Lung (tissue), 12 donors: ENCODE results near the gene AREL1. TPM values are rescaled to one million over a fixed set of nuclear protein-coding genes. Genes with fewer than 3 reads are reported as not detected.

Source experiments
- ATAC-seq: fragments of 200-7000 bp; cut with Tn5 transposase; one replicate; pipeline ENCODE4 v1.9.1; 2020; ENCODE audit warnings: moderate number of reproducible peaks; ENCODE audit not compliant: insufficient read depth, low FRiP score
- DNase-seq, 3 donors: peaks; one replicate each; pipeline ENCODE4 v3.0.0-alpha.2; 2013 to 2017
- H3K27ac ChIP-seq, 2 donors: one replicate each; pipeline ENCODE4 v1.5.1; 2013; ENCODE audit warnings: mild to moderate bottlenecking in 2 of 2, moderate library complexity in 2 of 2, control low read depth in 1 of 2, inconsistent platforms in 1 of 2, low read depth in 1 of 2, low read length in 1 of 2
- H3K27me3 ChIP-seq, 3 donors: one replicate each; pipeline ENCODE4 v1.5.1; 2013; ENCODE audit warnings: low read length in 2 of 3; ENCODE audit not compliant: control insufficient read depth in 3 of 3, insufficient read depth in 3 of 3
- H3K36me3 ChIP-seq, 4 donors: one replicate each; pipeline ENCODE4 v1.5.1; 2013; ENCODE audit warnings: low read length in 4 of 4, mild to moderate bottlenecking in 1 of 4, moderate library complexity in 1 of 4; ENCODE audit not compliant: control insufficient read depth in 4 of 4, insufficient read depth in 4 of 4
- H3K4me1 ChIP-seq, 5 donors: one replicate each; pipeline ENCODE4 v1.5.1; 2013; ENCODE audit warnings: low read length in 5 of 5, mild to moderate bottlenecking in 2 of 5, moderate library complexity in 1 of 5; ENCODE audit not compliant: control insufficient read depth in 5 of 5, insufficient read depth in 5 of 5
- H3K4me3 ChIP-seq: one replicate; pipeline ENCODE4 v1.5.1; 2013; ENCODE audit warnings: mild to moderate bottlenecking, control low read depth, moderate library complexity
- H3K9ac ChIP-seq, 2 donors: one replicate each; pipeline ENCODE4 v1.5.1; 2013; ENCODE audit warnings: low read length in 2 of 2, control low read depth in 1 of 2; ENCODE audit not compliant: insufficient read depth in 1 of 2
- H3K9me3 ChIP-seq, 4 donors: one replicate each; pipeline ENCODE4 v1.5.1; 2013; ENCODE audit warnings: low read length in 3 of 4, mild to moderate bottlenecking in 1 of 4, moderate library complexity in 1 of 4; ENCODE audit not compliant: control insufficient read depth in 4 of 4, insufficient read depth in 3 of 4
- CTCF ChIP-seq: IDR thresholded peaks from 2 replicates; pipeline ENCODE4 v1.5.1; 2012; ENCODE audit warnings: mild to moderate bottlenecking; ENCODE audit errors: control extremely low read depth, extremely low read depth
- WGBS, 2 donors: extraction: QIAGEN DNeasy Blood & Tissue Kit; methylation state at CpG; one replicate each; pipeline ENCODE4 v1.1.7; 2013; 5-methylcytosine and 5-hydroxymethylcytosine counted together
- polyA plus RNA-seq, 2 donors: library from polyadenylated mRNA; stranded (reverse); fragments of 200-250 nt; gene quantifications; one replicate each; pipeline ENCODE4 v1.2.1, GENCODE V29; 2013
- total RNA-seq, 2 donors: library from RNA; depleted of rRNA in 1 of 2; stranded (reverse); fragments of >200 nt in 1 of 2; gene quantifications; one replicate each; pipeline ENCODE4 v1.2.1, GENCODE V29; 2014 to 2021
- donor health status: control.
- donor health status: control.
- donor health status: Bipolar disorder and iron deficiency.
- donor health status: healthy.
- donor health status: DM: yes; HTN: yes; CAD: no.

The AREL1 gene
- total and polyA plus RNA-seq, 4 donors = 10.5 to 41.6 (median 23.8) TPM

- Histone ChIP-seq H3K36me3 (no peaks in the 10 kb centered on the region), H3K27ac (no peak overlapping the region), H3K9ac (no peak overlapping the region), H3K4me3 (no peak overlapping the region), H3K27me3 (no peaks in the 10 kb centered on the region), H3K9me3 (no peaks in the 10 kb centered on the region), H3K4me1 (peaks cover 0 to 6% (median 0%) of the 10 kb centered on the region in 5 donors)
- ATAC-seq (no peak), DNase-seq (no peak)
- WGBS, 2 donors = 88 to 92% methylated on average over 5 of the region's 5 CpGs
- TF ChIP-seq CTCF = no peak
These were observed 90.6 kb downstream of the AREL1 start for GRCh38 chr14:74622257-74622656.

DNA sequence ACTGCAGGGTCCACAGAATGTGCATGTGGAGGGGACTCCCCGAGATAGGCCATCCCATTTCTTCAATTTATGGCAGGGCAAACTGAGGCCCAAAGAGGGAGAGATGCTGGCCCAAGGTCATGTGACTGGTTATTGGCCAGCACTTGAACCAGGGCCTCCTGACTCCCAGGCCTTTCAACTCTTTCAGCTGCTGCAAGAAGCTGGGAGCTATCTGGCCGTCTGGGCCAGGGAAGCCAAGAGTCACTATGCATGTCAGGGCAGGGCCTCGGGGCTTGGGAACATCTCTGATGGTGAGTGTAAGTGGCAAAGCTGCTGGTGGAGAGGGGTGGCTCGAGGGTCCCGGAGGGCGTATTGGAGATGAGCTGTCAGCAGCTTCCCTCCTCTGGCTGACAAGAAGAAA, 91.3 kb downstream of the AREL1 start:
- H3K36me3 ChIP-seq = no peaks in the 10 kb centered on the region
- ATAC-seq (no peak), DNase-seq (no peak)
- no peak for TF ChIP-seq CTCF
- no peaks in the 10 kb centered on the region for H3K9me3 ChIP-seq
- H3K27ac ChIP-seq = no peak overlapping the region
- peaks cover 0 to 9% (median 0%) of the 10 kb centered on the region in 5 donors for H3K4me1 ChIP-seq
- H3K27me3 ChIP-seq = no peaks in the 10 kb centered on the region
- H3K4me3 ChIP-seq = no peak overlapping the region
- H3K9ac ChIP-seq = no peak overlapping the region
- WGBS, 2 donors = 80 to 90% methylated on average over 6 of the region's 6 CpGs

DNA sequence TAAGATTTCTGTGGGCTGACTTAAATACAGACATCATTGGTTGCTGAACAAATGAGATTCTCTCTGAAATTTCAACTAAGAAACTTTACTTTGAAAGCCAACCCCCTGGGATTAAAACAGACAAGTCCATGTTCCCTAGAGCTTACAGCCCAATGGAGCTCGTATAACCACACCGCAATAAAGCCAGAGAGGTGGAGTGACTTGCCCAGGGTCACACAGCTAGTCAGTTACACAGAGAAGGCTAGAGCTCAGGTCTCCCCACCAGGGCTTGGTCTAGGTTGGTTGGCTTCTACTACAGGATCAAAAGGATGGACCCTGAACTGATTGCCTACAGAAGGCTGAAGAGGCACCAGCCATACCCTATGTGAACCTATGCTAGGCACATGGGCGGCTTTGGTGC, 92.0 kb downstream of the AREL1 start:
- WGBS, 2 donors = 96 to 98% methylated on average over 3 of the region's 3 CpGs
- Histone ChIP-seq H3K9ac (no peak overlapping the region), H3K27me3 (peaks cover 0 to 3% (median 0%) of the 10 kb centered on the region in 3 donors), H3K36me3 (no peaks in the 10 kb centered on the region), H3K4me1 (peaks cover 0 to 9% (median 0%) of the 10 kb centered on the region in 5 donors), H3K4me3 (no peak overlapping the region), H3K9me3 (no peaks in the 10 kb centered on the region), H3K27ac (peak overlapping the region; percentile 6 to 22)
- no peak for DNase-seq
- no peak for TF ChIP-seq CTCF
- no peak for ATAC-seq

- ATAC-seq (no peak), DNase-seq (no peak)
- H3K4me1 ChIP-seq = peaks cover 0 to 9% (median 0%) of the 10 kb centered on the region in 5 donors
- peak overlapping the region in 1 of 2 donors; percentile 30 for H3K27ac ChIP-seq
- peaks cover 0 to 3% (median 0%) of the 10 kb centered on the region in 3 donors for H3K27me3 ChIP-seq
- no peaks in the 10 kb centered on the region for H3K36me3 ChIP-seq
- 69 to 72% methylated on average over 2 of the region's 2 CpGs for WGBS, 2 donors
- no peaks in the 10 kb centered on the region for H3K9me3 ChIP-seq
- H3K4me3 ChIP-seq = no peak overlapping the region
- no peak overlapping the region for H3K9ac ChIP-seq
- no peak for TF ChIP-seq CTCF
These were observed 92.4 kb downstream of the AREL1 start for GRCh38 chr14:74620497-74620921.
